GM13976 (cell line): ENCODE results near the gene CLPSL1.

Experiments
- DNase-seq: peaks from one replicate; pipeline ENCODE4 v3.0.0; 2012; ENCODE audit warnings: low spot score
- in situ Hi-C: fragments of 300-500 bp; cut with MboI; formaldehyde crosslinking; loops from one replicate; pipeline ENCODE4 v1.12.0; 2022; ENCODE audit warnings: low sequenced_read_pairs, mixed read lengths, inconsistent platforms; ENCODE audit not compliant: unreplicated experiment
- TF ChIP-seq, protein P1 (sequence below): IDR thresholded peaks from 2 replicates; pipeline ENCODE4 v1.5.1; 2012; ENCODE audit warnings: borderline replicate concordance, mild to moderate bottlenecking; ENCODE audit not compliant: insufficient read depth; ENCODE audit errors: extremely low read depth, missing control alignments, control extremely low read depth

The CLPSL1 gene

DNA sequence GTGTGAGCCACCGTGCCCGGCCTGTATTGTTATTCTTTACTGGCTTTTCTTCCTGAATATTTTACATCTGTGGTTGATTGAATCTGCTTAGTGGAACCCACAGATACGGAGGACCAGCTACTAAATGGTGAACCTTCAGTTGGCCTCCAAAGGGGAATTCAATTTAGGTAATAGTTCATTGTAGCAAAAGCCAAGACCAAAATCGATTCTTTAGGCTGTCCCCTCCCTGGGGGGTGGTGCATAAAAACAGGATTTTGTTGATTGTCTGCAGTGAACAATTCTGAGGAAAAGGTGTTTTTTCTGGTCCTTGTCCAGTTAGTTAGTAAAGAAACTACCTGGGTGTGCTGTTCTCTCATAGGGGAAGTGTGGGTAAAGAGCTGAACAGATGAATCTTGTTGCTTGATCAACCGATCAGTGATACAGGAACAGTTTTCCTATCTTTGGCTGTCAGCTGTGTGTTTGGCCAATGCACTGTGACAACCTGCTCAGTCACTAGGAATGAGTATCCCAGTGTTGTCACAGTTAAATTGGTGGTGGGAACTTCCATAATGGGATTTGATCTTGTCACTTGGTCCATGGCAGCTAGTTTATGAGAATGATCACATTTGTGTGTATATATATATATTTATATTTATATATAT, 43.9 kb downstream of the CLPSL1 start:
- in situ Hi-C loops = no loop called here

DNA sequence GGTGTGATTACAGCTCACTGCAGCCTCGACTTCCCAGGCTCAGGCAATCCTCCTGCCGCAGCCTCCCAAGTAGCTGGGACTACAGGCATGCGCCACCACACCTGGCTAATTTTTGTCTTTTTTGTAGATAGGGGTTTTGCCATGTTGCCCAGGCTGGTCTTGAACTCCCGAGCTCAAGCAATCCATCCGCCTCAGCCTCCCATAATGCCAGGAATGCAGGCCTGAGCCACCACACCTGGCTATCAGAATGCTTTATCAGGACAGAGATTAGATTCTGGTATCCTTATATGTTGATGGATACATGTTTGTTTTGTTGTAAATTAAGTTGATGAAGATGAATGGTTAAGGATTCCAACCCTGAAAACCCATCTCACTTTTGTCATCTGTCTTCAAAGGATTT, 48.5 kb downstream of the CLPSL1 start:
- in situ Hi-C loops = no loop called here
- TF ChIP-seq, protein P1, sequence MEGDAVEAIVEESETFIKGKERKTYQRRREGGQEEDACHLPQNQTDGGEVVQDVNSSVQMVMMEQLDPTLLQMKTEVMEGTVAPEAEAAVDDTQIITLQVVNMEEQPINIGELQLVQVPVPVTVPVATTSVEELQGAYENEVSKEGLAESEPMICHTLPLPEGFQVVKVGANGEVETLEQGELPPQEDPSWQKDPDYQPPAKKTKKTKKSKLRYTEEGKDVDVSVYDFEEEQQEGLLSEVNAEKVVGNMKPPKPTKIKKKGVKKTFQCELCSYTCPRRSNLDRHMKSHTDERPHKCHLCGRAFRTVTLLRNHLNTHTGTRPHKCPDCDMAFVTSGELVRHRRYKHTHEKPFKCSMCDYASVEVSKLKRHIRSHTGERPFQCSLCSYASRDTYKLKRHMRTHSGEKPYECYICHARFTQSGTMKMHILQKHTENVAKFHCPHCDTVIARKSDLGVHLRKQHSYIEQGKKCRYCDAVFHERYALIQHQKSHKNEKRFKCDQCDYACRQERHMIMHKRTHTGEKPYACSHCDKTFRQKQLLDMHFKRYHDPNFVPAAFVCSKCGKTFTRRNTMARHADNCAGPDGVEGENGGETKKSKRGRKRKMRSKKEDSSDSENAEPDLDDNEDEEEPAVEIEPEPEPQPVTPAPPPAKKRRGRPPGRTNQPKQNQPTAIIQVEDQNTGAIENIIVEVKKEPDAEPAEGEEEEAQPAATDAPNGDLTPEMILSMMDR = no peak
- no peak for DNase-seq

More for the DNA sequence above, 43.9 kb downstream of the CLPSL1 start:
- no peak for DNase-seq
- TF ChIP-seq, protein P1 = no peak

DNA sequence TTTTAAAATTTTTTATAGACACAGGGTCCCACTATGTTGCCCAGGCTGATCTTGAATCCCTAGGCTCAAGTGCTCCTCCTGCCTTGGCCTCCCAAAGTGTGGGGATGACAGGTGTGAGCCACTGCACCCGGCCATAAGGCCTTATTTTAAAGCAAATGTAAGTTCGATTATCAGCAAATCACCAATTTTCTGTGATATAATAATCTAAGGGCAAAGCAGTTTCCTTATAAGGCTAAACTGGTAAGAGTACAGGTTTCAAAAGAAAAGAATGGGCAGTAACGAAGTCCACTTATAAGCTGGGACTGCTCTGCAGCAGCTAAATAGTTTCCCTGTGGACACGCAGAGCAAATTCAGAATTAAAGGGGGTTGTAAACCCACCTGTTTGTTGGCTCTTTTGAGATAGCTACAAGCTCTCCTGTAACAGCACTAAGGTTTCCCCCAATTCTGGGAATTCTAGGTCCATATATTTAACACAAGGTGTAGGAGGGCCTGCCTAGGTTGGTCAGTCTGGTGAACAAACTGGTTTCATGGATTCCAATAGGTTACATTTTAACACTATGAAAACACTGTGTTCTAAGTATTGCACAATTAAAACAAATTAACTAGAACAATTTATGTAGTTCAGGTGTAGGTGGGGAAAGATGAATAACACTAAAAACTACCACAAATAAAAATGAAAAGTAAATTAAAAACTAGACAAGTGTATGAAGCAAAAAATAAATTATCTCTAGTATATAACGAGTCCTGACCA, 50.6 kb downstream of the CLPSL1 start:
- DNase-seq = no peak
- TF ChIP-seq, protein P1 = no peak
- in situ Hi-C loops = no loop called here

DNA sequence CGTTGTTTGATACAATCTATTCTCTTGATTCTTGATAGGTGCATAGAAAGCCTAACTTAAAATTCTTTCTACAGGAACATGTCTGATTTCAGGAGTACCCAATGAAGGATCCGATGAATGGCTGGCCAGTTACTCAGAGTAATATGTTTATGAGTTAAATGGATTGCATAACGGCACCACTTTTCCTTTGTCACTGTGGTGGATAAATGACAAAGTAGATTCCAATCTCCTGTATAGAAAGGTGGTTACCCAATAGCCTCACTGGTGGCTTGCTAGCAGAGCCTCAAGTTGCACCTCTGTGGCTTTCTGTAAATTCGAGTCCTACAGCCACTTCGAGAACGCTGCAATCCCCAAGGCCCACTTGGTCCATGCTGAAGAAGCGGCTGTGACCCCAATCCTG, 52.7 kb downstream of the CLPSL1 start:
- DNase-seq = no peak
- in situ Hi-C loops = no loop called here
- TF ChIP-seq, protein P1 = no peak
